ENCODE measurements around the gene RASA4B. TPM values are rescaled to one million over a fixed set of nuclear protein-coding genes. Genes with fewer than 3 reads are reported as not detected.

Gene RASA4B
- total and polyA plus RNA-seq, 2 donors from 2014 or later, result 22.5 to 24.0 TPM

DNA sequence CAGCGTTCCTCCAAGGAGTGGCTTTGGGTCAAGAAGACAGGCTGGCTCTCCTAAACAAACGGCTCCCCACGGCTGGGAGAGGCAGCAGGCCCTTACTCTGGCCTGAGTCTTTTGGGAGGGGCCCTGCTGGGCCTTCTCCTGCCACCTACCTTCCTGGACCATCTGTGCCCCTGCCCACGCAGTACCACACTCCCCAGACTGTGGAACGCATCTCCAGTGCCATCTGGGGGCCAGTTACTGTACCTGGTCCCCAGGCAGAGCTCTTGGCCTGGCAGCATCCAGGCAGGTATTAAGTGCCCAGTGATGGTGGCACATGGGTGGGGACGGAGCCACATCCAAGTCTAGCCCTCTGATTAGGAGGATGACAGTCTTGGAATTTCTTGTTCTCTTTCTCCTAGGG is 67.3 kb downstream of the RASA4B start:
- Histone ChIP-seq H3K36me3 (ENCODE audit: control insufficient read depth in 2 of 3, insufficient read depth in 3 of 3, low read length in 3 of 3) (peaks cover 0 to 7% (median 0%) of the 10 kb centered on the region in 3 donors), H3K9ac (ENCODE audit: low read length in 3 of 3) (no peak overlapping the region), H3K27me3 (ENCODE audit: control insufficient read depth, insufficient read depth, low read length) (no peaks in the 10 kb centered on the region), H3K9me3 (ENCODE audit: control insufficient read depth in 2 of 3, insufficient read depth in 1 of 3, low read length in 3 of 3) (no peaks in the 10 kb centered on the region), H3K4me1 (ENCODE audit: control insufficient read depth in 2 of 3, insufficient read depth in 2 of 3, low read depth in 1 of 3, low read length in 3 of 3) (peaks cover 0 to 2% (median 0%) of the 10 kb centered on the region in 3 donors), H3K27ac (ENCODE audit: low read depth in 2 of 2, low read length in 2 of 2) (no peak overlapping the region), H3K4me3 (ENCODE audit: low read length in 3 of 3) (no peak overlapping the region)
- peak; percentile 22 for TF ChIP-seq CTCF (IDR thresholded peaks at IDR 0.05; ENCODE audit: borderline replicate concordance, extremely low read depth, insufficient read depth)
- no peak for FAIRE-seq
- DNase-seq, result no peak
- intact Hi-C loops (cut with DNase I), result no loop called here

GRCh38 chr7:102449136-102449535 is 68.4 kb downstream of the RASA4B start:
- H3K36me3 ChIP-seq (ENCODE audit: control insufficient read depth in 2 of 3, insufficient read depth in 3 of 3, low read length in 3 of 3), result peaks cover 0 to 11% (median 0%) of the 10 kb centered on the region in 3 donors
- no peak overlapping the region for H3K4me3 ChIP-seq (ENCODE audit: low read length in 3 of 3)
- no peak for DNase-seq
- TF ChIP-seq CTCF (IDR thresholded peaks at IDR 0.05; ENCODE audit: borderline replicate concordance, extremely low read depth, insufficient read depth), result no peak
- H3K9ac ChIP-seq (ENCODE audit: low read length in 3 of 3), result no peak overlapping the region
- H3K4me1 ChIP-seq (ENCODE audit: control insufficient read depth in 2 of 3, insufficient read depth in 2 of 3, low read depth in 1 of 3, low read length in 3 of 3), result peaks cover 0 to 2% (median 0%) of the 10 kb centered on the region in 3 donors
- no peak overlapping the region for H3K27ac ChIP-seq (ENCODE audit: low read depth in 2 of 2, low read length in 2 of 2)
- intact Hi-C loops (cut with DNase I), result no loop called here
- H3K9me3 ChIP-seq (ENCODE audit: control insufficient read depth in 2 of 3, insufficient read depth in 1 of 3, low read length in 3 of 3), result no peaks in the 10 kb centered on the region
- H3K27me3 ChIP-seq (ENCODE audit: control insufficient read depth, insufficient read depth, low read length), result no peaks in the 10 kb centered on the region
- FAIRE-seq, result no peak

DNA sequence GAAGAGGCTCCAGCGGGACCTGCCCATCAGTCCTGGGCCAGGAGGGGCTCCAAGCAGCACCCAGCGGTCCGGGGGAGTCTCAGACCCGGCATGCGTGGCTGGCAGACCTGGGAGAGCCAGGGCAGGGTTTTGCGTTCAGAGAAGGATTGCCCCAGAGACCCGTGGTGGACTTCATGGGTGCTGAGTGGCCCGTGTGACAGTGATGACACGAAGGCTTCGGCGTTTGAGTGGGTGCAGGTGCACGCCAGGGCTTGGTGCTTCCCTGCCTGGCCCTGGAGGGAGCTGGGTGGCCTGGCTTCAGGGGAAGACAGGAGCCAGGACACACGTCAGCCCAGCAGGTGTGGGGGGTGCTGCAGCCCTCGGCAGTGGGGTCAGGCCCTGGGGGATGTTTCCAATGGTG is 70.3 kb downstream of the RASA4B start:
- Histone ChIP-seq H3K4me1 (ENCODE audit: control insufficient read depth in 2 of 3, insufficient read depth in 2 of 3, low read depth in 1 of 3, low read length in 3 of 3) (peaks cover 0 to 2% (median 0%) of the 10 kb centered on the region in 3 donors), H3K27ac (ENCODE audit: low read depth in 2 of 2, low read length in 2 of 2) (no peak overlapping the region), H3K36me3 (ENCODE audit: control insufficient read depth in 2 of 3, insufficient read depth in 3 of 3, low read length in 3 of 3) (peaks cover 0 to 11% (median 0%) of the 10 kb centered on the region in 3 donors), H3K4me3 (ENCODE audit: low read length in 3 of 3) (no peak overlapping the region), H3K9me3 (ENCODE audit: control insufficient read depth in 2 of 3, insufficient read depth in 1 of 3, low read length in 3 of 3) (no peaks in the 10 kb centered on the region), H3K27me3 (ENCODE audit: control insufficient read depth, insufficient read depth, low read length) (no peaks in the 10 kb centered on the region), H3K9ac (ENCODE audit: low read length in 3 of 3) (no peak overlapping the region)
- intact Hi-C loops (cut with DNase I), result no loop called here
- no peak for TF ChIP-seq CTCF (IDR thresholded peaks at IDR 0.05; ENCODE audit: borderline replicate concordance, extremely low read depth, insufficient read depth)
- DNase-seq (no peak), FAIRE-seq (no peak)

All from kidney (tissue), 14 donors.